Muscle of leg (tissue), 16 donors: ENCODE data around the gene EBF3. TPM values are rescaled to one million over a fixed set of nuclear protein-coding genes. Genes with fewer than 3 reads are reported as not detected.

Experiments used
- DNase-seq: peaks from one replicate; pipeline ENCODE4 v3.0.0; 2013
- H3K27ac ChIP-seq: one replicate; pipeline ENCODE4 v1.5.1; 2013; ENCODE audit warnings: mild to moderate bottlenecking, low read length, control low read depth
- H3K27me3 ChIP-seq: one replicate; pipeline ENCODE4 v1.6.1; 2013; ENCODE audit warnings: low read length; ENCODE audit not compliant: control insufficient read depth, insufficient read depth
- H3K36me3 ChIP-seq: one replicate; pipeline ENCODE4 v1.6.1; 2013; ENCODE audit warnings: low read length; ENCODE audit not compliant: control insufficient read depth, insufficient read depth
- H3K4me1 ChIP-seq: one replicate; pipeline ENCODE4 v1.6.1; 2013; ENCODE audit warnings: low read length; ENCODE audit not compliant: control insufficient read depth, insufficient read depth
- H3K4me3 ChIP-seq: one replicate; pipeline ENCODE4 v1.5.1; 2013; ENCODE audit warnings: low read length, control low read depth
- H3K9me3 ChIP-seq: replicated peaks from 2 replicates; pipeline ENCODE4 v1.6.1; 2013; ENCODE audit warnings: low read depth, low read length; ENCODE audit not compliant: control insufficient read depth
- WGBS: methylation state at CpG from one replicate; pipeline ENCODE4 v1.1.5; 2013; ENCODE audit warnings: missing lambda C conversion rate; ENCODE audit not compliant: insufficient coverage; 5-methylcytosine and 5-hydroxymethylcytosine counted together
- long read RNA-seq, 11 donors: transcript quantifications; one replicate each; lab custom pipeline, GENCODE V29; 2026
- polyA plus RNA-seq, 8 donors: library from polyadenylated mRNA; unstranded; fragments of 120-200 nt; gene quantifications; one replicate each; pipeline versions ENCODE4 v1.2.1 to v1.2.3, GENCODE V29; 2013; ENCODE audit warnings: inconsistent platforms in 1 of 8, low replicate concordance in 1 of 8; ENCODE audit not compliant: insufficient read length in 8 of 8, insufficient read depth in 1 of 8
- total RNA-seq: library from RNA; stranded (reverse); fragments of 120-200 nt; gene quantifications from one replicate; pipeline ENCODE4 v1.2.4, GENCODE V29; 2013

The EBF3 gene, protein sequence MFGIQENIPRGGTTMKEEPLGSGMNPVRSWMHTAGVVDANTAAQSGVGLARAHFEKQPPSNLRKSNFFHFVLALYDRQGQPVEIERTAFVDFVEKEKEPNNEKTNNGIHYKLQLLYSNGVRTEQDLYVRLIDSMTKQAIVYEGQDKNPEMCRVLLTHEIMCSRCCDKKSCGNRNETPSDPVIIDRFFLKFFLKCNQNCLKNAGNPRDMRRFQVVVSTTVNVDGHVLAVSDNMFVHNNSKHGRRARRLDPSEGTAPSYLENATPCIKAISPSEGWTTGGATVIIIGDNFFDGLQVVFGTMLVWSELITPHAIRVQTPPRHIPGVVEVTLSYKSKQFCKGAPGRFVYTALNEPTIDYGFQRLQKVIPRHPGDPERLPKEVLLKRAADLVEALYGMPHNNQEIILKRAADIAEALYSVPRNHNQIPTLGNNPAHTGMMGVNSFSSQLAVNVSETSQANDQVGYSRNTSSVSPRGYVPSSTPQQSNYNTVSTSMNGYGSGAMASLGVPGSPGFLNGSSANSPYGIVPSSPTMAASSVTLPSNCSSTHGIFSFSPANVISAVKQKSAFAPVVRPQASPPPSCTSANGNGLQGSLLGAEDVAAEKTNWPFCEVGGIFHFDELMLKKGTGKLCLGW
- total RNA-seq = 33.6 TPM
- polyA plus RNA-seq = 100 to 1,000 TPM in 1 of 8 donors, 10 to 100 TPM in 7; 52.8 to 102 (median 77.4) TPM
- long read RNA-seq, donor 1, full-length matches to known transcripts = 1 of 9 reads
- long read RNA-seq, donor 1, partial matches to known transcripts = 8 of 9 reads
- long read RNA-seq, donor 1, other reads (novel, unspliced or antisense) = 0 of 9 reads
- long read RNA-seq, donor 2 = 0 reads
- long read RNA-seq, donor 3, full-length matches to known transcripts = 1 of 9 reads
- long read RNA-seq, donor 3, partial matches to known transcripts = 8 of 9 reads
- long read RNA-seq, donor 3, other reads (novel, unspliced or antisense) = 0 of 9 reads
- long read RNA-seq, donor 4, partial matches to known transcripts = 5 of 5 reads
- long read RNA-seq, donor 4, other reads (novel, unspliced or antisense) = 0 of 5 reads
- long read RNA-seq, donor 5, full-length matches to known transcripts = 4 of 18 reads
- long read RNA-seq, donor 5, partial matches to known transcripts = 14 of 18 reads
- long read RNA-seq, donor 5, other reads (novel, unspliced or antisense) = 0 of 18 reads
- long read RNA-seq, donor 6, full-length matches to known transcripts = 1 of 16 reads
- long read RNA-seq, donor 6, partial matches to known transcripts = 15 of 16 reads
- long read RNA-seq, donor 6, other reads (novel, unspliced or antisense) = 0 of 16 reads
- long read RNA-seq, donor 7, full-length matches to known transcripts = 3 of 3 reads
- long read RNA-seq, donor 7, partial matches to known transcripts = 0 of 3 reads
- long read RNA-seq, donor 7, other reads (novel, unspliced or antisense) = 0 of 3 reads
- long read RNA-seq, donor 8 = 0 reads
- long read RNA-seq, donor 9 = 0 reads
- long read RNA-seq, donor 10, full-length matches to known transcripts = 2 of 14 reads
- long read RNA-seq, donor 10, partial matches to known transcripts = 12 of 14 reads
- long read RNA-seq, donor 10, other reads (novel, unspliced or antisense) = 0 of 14 reads
- long read RNA-seq, donor 11, full-length matches to known transcripts = 1 of 1 reads
- long read RNA-seq, donor 11, partial matches to known transcripts = 0 of 1 reads
- long read RNA-seq, donor 11, other reads (novel, unspliced or antisense) = 0 of 1 reads

DNA sequence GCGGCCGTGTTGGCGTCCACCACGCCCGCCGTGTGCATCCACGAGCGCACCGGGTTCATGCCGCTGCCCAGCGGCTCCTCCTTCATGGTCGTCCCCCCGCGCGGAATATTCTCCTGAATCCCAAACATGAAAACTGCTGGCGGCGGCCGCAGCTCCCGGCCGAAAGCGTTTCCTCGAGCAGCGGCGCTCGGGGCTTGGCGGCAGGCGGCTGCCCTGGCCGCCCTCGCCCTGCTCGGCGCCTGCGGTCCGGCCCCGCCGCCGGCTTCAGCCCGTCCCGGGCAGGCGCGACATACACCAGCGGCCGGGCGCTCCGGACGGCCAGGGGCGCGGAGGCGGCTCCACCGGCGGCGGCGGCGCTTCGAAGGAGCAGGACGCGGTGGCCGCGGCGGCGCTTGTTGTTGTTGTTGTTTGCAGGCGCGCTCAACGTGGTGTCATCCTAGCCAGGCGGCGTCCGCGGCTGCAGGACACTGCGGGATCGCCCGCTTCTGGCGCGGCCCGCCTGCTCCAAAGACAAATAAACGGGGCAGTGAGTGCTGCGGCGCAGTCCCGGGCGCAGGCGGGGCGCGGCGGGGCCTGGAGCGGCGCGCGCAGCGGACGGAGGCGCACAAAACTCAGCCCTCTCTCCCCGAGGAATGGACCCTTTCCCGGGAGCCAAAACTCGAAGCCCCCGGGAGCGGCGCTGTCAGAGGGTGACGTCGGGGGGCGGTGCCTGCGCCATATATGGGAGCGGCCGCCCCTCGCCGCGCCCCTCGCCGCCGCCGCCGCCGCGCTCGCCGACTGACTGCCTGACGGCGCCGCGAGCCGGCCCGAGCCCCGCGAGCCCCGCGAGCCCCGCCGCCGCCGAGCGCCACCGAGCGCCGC is at the start of gene EBF3:
EBF3 (minus strand) TSS at position 634 of the 861 bp plus-strand sequence; CDS start at position 128, 506 bp downstream.
- Histone ChIP-seq H3K4me1 (peaks cover 31% of the 10 kb centered on the region), H3K36me3 (peaks cover 12% of the 10 kb centered on the region), H3K9me3 (no peaks in the 10 kb centered on the region), H3K4me3 (peak within 1 kb of the TSS; percentile 82), H3K27ac (peak within 1 kb of the TSS; percentile 90), H3K27me3 (peaks cover 30% of the 10 kb centered on the region)
- under 1% methylated on average over 128 of the region's 131 CpGs for WGBS
- peak; percentile 98 for DNase-seq

DNA sequence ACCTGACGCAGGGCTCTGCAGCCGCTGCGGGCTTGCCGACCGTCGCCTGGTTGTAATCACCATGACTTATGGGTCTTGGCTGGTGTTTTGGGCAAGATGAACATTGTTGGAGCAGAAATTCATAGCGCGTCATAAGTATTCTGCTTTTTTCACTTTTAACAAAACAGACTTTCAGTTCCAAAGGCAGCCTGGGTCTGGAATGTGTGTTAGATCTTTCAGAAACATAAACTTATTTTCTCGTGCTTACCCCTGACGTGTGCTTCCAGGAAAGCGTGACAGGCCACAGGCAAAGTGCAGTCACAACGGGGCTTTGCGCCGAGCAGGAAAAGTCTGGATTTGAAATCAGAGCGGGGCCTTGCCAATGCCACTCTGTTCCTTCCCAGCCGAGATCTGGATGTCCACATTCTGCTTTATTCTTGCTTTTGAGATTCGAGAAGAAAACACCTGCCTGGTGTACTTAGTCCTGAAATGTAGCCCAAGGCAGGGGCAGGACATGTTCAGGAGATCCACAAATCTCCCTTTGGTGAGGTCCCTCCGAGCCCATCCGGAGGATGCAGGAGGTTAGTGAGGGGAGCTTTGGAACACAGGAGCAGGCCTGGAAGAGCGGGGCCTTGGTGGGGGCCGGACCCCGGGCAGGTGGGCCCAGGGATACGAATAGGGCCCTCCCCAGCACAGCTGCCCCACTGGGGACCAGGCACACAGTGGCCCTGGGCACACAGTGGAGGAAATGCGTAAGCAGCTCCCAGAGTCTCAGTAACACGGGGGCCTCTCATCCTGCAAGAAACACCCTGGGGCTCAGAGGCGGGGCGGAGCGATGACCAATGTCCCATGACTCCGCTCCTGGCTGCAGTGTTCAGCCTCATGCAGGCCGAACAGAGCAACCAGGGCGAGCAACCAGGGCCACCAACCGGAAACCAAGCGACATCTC is 49.5 kb upstream of the EBF3 start:
- Histone ChIP-seq H3K36me3 (no peaks in the 10 kb centered on the region), H3K27ac (peak overlapping the region; percentile 13), H3K9me3 (no peaks in the 10 kb centered on the region), H3K4me1 (peaks cover 27% of the 10 kb centered on the region), H3K4me3 (no peak overlapping the region), H3K27me3 (peaks cover 3% of the 10 kb centered on the region)
- WGBS = 47% methylated on average over 21 of the region's 33 CpGs
- peak; percentile 86 for DNase-seq

DNA sequence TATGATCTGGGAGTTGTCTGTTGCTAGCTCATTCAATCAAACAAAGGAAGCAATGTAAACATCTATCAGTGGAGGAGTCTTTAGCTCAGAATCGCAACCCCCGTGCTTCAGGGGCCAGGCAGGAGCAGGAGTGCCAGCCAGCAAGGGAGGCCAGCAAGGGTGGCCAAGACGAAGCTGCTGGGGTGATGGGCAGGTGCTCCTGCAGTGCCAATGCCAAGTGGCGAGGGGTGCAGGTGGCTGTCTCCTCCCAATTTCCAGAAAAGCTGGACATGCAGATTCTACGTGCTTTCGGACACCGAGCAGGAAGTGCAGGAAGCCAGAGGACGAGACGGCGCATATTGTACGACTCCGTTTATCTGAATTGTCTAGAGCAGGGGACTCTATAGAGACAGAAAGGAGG is 48.1 kb upstream of the EBF3 start:
- Histone ChIP-seq H3K9me3 (no peaks in the 10 kb centered on the region), H3K27me3 (peaks cover 3% of the 10 kb centered on the region), H3K4me3 (no peak overlapping the region), H3K4me1 (peaks cover 20% of the 10 kb centered on the region), H3K36me3 (no peaks in the 10 kb centered on the region), H3K27ac (no peak overlapping the region)
- DNase-seq = no peak
- 79% methylated on average over 12 of the region's 12 CpGs for WGBS

DNA sequence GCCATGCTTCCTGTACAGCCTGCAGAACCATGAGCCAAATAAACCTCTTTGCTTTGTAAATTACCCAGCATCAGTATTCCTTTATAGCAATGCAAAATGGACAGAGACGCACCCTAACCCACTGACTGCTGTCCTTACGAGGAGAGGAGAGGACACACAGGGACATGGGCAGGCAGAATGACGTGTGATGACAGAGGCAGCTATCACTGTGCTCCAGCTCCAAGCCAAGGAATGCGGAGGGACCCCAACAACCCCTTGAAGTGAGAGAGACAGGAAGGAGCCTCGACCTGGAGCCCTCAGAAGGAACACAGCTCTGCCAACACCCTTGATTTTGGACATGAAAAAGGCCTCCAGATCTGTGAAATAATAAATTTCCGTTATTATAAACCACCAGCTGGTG is 46.6 kb upstream of the EBF3 start:
- H3K36me3 ChIP-seq = no peaks in the 10 kb centered on the region
- DNase-seq = no peak
- no peaks in the 10 kb centered on the region for H3K9me3 ChIP-seq
- H3K27ac ChIP-seq = no peak overlapping the region
- H3K4me3 ChIP-seq = no peak overlapping the region
- peaks cover 20% of the 10 kb centered on the region for H3K4me1 ChIP-seq
- 77% methylated on average over 6 of the region's 6 CpGs for WGBS
- H3K27me3 ChIP-seq = peaks cover 3% of the 10 kb centered on the region

DNA sequence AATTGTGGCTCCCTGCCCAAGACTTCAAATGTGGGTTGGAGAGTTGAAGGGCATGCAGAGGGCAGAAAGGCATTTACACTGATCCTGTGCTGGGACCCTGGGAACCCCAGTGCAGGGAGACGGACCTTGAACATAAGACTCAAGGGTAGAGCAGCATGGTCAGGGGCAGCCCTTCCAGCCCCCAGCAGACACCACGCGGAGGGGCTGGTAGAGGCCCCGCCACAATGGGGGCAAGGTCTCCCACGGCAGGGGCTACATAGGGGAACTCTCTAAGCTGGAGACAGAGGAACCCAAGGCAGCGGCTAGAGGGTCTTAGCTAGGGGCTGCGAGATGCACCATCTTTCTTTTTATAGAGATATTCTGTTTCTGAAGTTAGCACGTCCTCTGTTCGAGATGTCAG is 45.2 kb upstream of the EBF3 start:
- Histone ChIP-seq H3K9me3 (peaks cover 2% of the 10 kb centered on the region), H3K27ac (no peak overlapping the region), H3K27me3 (peaks cover 5% of the 10 kb centered on the region), H3K4me3 (no peak overlapping the region), H3K36me3 (no peaks in the 10 kb centered on the region), H3K4me1 (peaks cover 10% of the 10 kb centered on the region)
- DNase-seq = no peak
- WGBS = 94% methylated on average over 3 of the region's 9 CpGs

DNA sequence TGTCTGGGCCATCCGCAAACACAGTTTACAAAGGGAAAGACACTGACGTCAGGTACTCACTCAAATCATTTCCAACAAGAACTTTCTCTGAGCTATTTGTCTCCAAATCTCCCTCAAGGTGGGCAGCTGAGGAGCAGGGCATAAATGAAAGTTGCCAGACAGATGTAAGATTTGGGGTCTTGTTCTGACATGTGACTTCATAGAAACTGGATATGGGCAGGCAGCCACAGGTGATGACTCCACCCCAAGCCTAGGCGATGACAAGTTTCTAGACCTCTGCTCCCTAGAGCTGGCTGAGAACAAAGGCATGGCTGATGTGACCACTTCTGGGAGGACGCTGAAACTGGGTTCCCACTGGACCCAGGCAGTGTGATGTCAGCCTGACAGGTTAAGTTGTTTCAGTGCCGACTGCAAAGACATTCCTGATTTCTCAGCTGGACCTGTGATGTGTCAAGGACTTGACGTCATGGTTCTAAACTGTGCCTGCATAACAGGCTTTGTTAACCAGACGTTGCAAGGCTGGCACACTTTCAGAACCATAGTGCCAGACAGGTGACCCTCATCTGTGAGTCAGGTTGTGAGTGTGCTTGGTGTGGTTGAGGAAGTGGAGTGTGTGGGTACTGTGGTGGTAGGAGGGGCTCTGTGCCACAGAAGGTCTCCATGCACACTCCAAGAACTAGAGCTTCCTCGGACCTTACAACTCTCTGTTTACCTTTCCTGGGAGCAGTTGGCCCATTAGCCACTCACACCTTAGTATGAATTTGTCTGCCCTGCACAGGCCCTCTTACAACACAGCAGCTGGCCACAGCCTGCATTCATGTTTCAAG is 39.9 kb upstream of the EBF3 start:
- Histone ChIP-seq H3K9me3 (peaks cover 2% of the 10 kb centered on the region), H3K4me3 (no peak overlapping the region), H3K36me3 (no peaks in the 10 kb centered on the region), H3K4me1 (peaks cover 3% of the 10 kb centered on the region), H3K27ac (no peak overlapping the region), H3K27me3 (peaks cover 4% of the 10 kb centered on the region)
- 68% methylated on average over 5 of the region's 8 CpGs for WGBS
- no peak for DNase-seq

DNA sequence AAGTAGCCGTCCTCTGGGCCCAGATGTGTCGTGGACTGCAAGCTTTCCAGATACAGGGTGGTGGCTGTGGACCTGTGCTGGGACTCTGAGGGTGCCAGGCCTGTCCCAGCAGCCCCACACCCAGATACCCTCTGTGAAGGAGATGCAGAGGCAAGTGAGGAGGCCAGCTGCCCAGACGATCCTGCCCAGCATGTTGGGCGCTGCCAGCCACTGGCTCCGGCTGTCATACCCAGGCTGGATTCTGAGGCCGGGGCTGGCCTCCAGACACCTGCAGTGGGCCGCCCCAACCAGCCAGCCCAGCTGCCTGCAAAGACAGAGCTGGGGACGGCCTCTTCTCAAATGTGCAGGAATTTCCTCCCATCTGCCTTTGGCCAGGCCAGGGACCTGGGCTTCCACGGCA is 39.1 kb upstream of the EBF3 start:
- Histone ChIP-seq H3K9me3 (peaks cover 2% of the 10 kb centered on the region), H3K27ac (no peak overlapping the region), H3K27me3 (peaks cover 4% of the 10 kb centered on the region), H3K4me1 (peaks cover 3% of the 10 kb centered on the region), H3K36me3 (no peaks in the 10 kb centered on the region), H3K4me3 (no peak overlapping the region)
- no peak for DNase-seq
- 65% methylated on average over 7 of the region's 9 CpGs for WGBS
